ENCODE results near the gene CPTP.

Gene CPTP

GRCh38 chr1:1319646-1319941, 5.0 kb upstream of the CPTP start:
- no peak for DNase-seq (ENCODE audit: low read depth)

- no peak for DNase-seq (ENCODE audit: low read depth)
Observed at GRCh38 chr1:1320666-1321448, 3.7 kb upstream of the CPTP start.

- no peak for DNase-seq (ENCODE audit: low read depth)
Observed at GRCh38 chr1:1321477-1321876, 3.1 kb upstream of the CPTP start.

- DNase-seq (ENCODE audit: low read depth) = no peak
Observed at GRCh38 chr1:1322418-1322817, 2.2 kb upstream of the CPTP start.

- no peak for DNase-seq (ENCODE audit: low read depth)
Observed at GRCh38 chr1:1322952-1323351, 1.6 kb upstream of the CPTP start.

- DNase-seq (ENCODE audit: low read depth) = no peak
Observed at GRCh38 chr1:1324084-1324523, 498 bp upstream of the CPTP start.

- no peak for DNase-seq (ENCODE audit: low read depth)
Observed at GRCh38 chr1:1325288-1326074, 879 bp downstream of the CPTP start.

DNA sequence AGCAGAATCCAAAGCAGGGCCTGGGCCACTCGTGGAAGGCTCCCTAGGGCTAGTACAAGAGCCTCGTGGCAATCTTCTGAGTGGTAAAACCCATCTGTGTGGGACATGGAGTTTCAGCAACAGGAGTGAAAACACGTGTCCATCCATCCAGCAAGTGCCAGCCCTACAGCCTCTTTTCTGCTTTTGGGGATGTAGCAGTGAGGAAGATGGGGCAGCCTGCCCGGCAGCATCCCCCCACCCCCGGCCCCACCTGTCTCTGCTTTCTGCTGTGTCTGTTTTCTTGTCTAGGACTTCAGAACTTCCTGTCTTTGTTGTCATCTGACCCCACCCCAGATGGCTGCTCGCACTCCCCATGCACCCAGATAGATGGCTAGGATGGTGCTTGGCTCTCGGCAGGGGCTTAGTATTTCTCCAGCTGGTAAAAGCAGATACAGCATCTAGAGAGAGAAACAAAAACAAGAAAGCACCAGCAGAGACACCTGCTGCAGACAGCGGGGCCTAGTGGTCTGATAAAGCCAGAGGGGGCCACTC, 1.5 kb downstream of the CPTP start:
- no peak for DNase-seq (ENCODE audit: low read depth)

- DNase-seq (ENCODE audit: low read depth) = no peak
Observed at GRCh38 chr1:1327291-1327690, 2.7 kb downstream of the CPTP start.

- no peak for DNase-seq (ENCODE audit: low read depth)
Observed at GRCh38 chr1:1328254-1328653, 3.7 kb downstream of the CPTP start.

GRCh38 chr1:1329304-1330210, 5.0 kb downstream of the CPTP start:
- DNase-seq (ENCODE audit: low read depth) = no peak

GRCh38 chr1:1330366-1331067, 5.9 kb downstream of the CPTP start:
- no peak for DNase-seq (ENCODE audit: low read depth)

- no peak for DNase-seq (ENCODE audit: low read depth)
Observed at GRCh38 chr1:1331068-1331965, 6.7 kb downstream of the CPTP start, which contains the start of gene TAS1R3. TSS of gene TAS1R3 (plus strand) at chr1:1331280. CDS start at chr1:1331346, 66 bp downstream.

GRCh38 chr1:1332031-1332755, 7.6 kb downstream of the CPTP start:
- DNase-seq (ENCODE audit: low read depth) = no peak

- DNase-seq (ENCODE audit: low read depth) = no peak
Observed at GRCh38 chr1:1332774-1333480, 8.3 kb downstream of the CPTP start.

DNA sequence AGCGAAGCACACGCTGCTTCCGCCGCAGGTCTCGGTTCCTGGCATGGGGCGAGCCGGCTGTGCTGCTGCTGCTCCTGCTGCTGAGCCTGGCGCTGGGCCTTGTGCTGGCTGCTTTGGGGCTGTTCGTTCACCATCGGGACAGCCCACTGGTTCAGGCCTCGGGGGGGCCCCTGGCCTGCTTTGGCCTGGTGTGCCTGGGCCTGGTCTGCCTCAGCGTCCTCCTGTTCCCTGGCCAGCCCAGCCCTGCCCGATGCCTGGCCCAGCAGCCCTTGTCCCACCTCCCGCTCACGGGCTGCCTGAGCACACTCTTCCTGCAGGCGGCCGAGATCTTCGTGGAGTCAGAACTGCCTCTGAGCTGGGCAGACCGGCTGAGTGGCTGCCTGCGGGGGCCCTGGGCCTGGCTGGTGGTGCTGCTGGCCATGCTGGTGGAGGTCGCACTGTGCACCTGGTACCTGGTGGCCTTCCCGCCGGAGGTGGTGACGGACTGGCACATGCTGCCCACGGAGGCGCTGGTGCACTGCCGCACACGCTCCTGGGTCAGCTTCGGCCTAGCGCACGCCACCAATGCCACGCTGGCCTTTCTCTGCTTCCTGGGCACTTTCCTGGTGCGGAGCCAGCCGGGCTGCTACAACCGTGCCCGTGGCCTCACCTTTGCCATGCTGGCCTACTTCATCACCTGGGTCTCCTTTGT, 9.1 kb downstream of the CPTP start:
- no peak for DNase-seq (ENCODE audit: low read depth)

- DNase-seq (ENCODE audit: low read depth) = no peak
Observed at GRCh38 chr1:1334835-1335234, 10.2 kb downstream of the CPTP start.

GRCh38 chr1:1335283-1335682, 10.7 kb downstream of the CPTP start:
- no peak for DNase-seq (ENCODE audit: low read depth)
